Measurements from ENCODE around the gene CLRN2. TPM values are rescaled to one million over a fixed set of nuclear protein-coding genes. Genes with fewer than 3 reads are reported as not detected.

CLRN2 gene
- total RNA-seq, 1 donor from 2014 or later, result not detected

DNA sequence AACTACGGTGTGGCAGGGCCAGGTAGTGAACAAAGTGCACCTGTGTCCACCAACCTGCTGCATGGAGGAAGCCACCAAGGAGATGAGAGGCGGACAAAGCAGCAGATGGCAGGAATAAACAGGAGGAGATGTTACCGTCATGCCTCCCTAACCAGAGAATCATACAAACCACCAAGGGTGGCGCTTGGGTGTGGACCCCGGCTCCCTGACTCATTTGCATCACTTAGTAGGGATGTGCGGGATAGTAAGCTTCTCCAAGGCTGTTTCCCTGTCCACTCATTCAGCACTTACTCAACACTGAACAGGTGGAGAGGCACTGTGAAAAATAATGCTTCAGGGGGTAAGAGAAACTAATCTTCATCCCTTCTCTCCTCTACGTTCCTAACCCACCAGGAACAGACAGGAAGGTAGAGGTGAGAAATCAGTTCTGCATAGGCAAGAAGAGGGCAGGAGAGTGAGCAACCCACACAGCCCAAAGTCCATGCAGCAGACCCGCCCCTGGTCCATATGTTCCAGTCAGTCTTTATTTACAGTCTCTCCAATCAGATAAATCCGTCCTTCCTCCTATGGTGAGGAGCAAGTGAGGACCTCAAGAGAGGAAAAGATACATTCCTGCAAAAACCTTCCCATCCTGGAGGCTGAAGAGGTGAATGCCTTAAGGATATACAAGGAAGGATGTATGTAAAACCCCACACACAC is 37.0 kb upstream of the CLRN2 start:
- Mint-ChIP-seq H3K27me3 (ENCODE audit: low read depth, unreplicated experiment) (no peaks in the 10 kb centered on the region), H3K9me3 (ENCODE audit: unreplicated experiment) (no peaks in the 10 kb centered on the region), H3K36me3 (ENCODE audit: low read depth, unreplicated experiment) (peaks cover 6% of the 10 kb centered on the region), H3K4me1 (ENCODE audit: low read depth, unreplicated experiment) (no peaks in the 10 kb centered on the region), H3K4me3 (ENCODE audit: unreplicated experiment) (no peak overlapping the region), H3K27ac (ENCODE audit: unreplicated experiment) (no peak overlapping the region)
- Histone ChIP-seq H3K36me3 (ENCODE audit: insufficient read depth, low read length) (no peaks in the 10 kb centered on the region), H3K4me2 (ENCODE audit: low read length) (no peak overlapping the region), H3K27me3 (ENCODE audit: insufficient read depth, low read length) (no peaks in the 10 kb centered on the region), H4K20me1 (ENCODE audit: insufficient read depth, low read length) (no peaks in the 10 kb centered on the region), H3K27ac (ENCODE audit: low read depth, low read length) (no peak overlapping the region), H3K4me3 (ENCODE audit: insufficient read depth, low read depth, low read length) (no peak overlapping the region), H3K4me1 (ENCODE audit: insufficient read depth, low read length) (no peaks in the 10 kb centered on the region), H3K79me2 (ENCODE audit: insufficient read depth, low read length) (no peaks in the 10 kb centered on the region), H3K9ac (ENCODE audit: low read length) (no peak overlapping the region), H3K9me3 (ENCODE audit: insufficient read depth, low read depth, low read length) (peaks cover 7% of the 10 kb centered on the region), H2AFZ (ENCODE audit: low read depth, low read length) (no peak overlapping the region)
- FAIRE-seq (no peak), DNase-seq (ENCODE audit: low read depth) (no peak)
- TF ChIP-seq, protein P1, sequence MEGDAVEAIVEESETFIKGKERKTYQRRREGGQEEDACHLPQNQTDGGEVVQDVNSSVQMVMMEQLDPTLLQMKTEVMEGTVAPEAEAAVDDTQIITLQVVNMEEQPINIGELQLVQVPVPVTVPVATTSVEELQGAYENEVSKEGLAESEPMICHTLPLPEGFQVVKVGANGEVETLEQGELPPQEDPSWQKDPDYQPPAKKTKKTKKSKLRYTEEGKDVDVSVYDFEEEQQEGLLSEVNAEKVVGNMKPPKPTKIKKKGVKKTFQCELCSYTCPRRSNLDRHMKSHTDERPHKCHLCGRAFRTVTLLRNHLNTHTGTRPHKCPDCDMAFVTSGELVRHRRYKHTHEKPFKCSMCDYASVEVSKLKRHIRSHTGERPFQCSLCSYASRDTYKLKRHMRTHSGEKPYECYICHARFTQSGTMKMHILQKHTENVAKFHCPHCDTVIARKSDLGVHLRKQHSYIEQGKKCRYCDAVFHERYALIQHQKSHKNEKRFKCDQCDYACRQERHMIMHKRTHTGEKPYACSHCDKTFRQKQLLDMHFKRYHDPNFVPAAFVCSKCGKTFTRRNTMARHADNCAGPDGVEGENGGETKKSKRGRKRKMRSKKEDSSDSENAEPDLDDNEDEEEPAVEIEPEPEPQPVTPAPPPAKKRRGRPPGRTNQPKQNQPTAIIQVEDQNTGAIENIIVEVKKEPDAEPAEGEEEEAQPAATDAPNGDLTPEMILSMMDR (IDR thresholded peaks at IDR 0.05; ENCODE audit: insufficient read depth, low read depth, low read length), result no peak
- no peak for TF ChIP-seq EZH2 (IDR thresholded peaks at IDR 0.05; ENCODE audit: insufficient read depth, low read length)

DNA sequence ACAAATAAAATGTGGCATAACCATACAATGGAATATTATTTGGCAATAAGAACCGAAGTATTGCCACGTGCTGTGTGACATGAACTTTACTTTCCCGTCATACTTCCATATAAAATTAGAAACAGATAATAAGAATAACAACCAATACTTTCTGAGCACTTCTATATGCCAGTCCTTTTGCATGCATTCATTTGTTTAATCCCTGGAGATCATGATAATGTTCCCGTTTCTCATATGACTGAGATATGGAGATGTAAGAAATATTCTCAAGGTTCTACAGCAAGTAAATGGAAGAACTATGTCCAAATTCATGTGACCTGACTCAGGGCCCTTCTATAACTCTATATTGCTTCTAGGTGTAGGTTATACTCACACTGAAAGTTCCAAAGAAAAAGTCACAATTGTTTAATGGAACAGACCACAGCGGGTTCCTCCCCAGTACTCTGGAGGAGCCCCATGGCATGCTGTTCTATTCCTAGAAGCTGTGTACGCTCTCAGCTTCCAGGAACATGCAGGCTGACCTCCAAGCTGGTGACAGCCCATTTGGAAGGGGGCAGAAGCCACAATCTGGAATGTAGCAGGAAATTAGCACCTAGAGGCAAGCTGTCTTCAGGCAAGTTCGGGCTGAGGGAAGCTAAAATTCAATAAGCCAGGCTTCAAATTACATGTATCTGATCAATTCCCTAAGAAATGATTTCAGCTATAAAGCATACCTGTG is 34.6 kb upstream of the CLRN2 start:
- Mint-ChIP-seq H3K4me1 (ENCODE audit: low read depth, unreplicated experiment) (no peaks in the 10 kb centered on the region), H3K27ac (ENCODE audit: unreplicated experiment) (no peak overlapping the region), H3K4me3 (ENCODE audit: unreplicated experiment) (no peak overlapping the region), H3K27me3 (ENCODE audit: low read depth, unreplicated experiment) (no peaks in the 10 kb centered on the region), H3K9me3 (ENCODE audit: unreplicated experiment) (no peaks in the 10 kb centered on the region), H3K36me3 (ENCODE audit: low read depth, unreplicated experiment) (peaks cover 12% of the 10 kb centered on the region)
- no peaks in the 10 kb centered on the region for H4K20me1 ChIP-seq (ENCODE audit: insufficient read depth, low read length)
- H3K9ac ChIP-seq (ENCODE audit: low read length), result no peak overlapping the region
- no peak overlapping the region for H2AFZ ChIP-seq (ENCODE audit: low read depth, low read length)
- H3K27me3 ChIP-seq (ENCODE audit: insufficient read depth, low read length), result no peaks in the 10 kb centered on the region
- H3K36me3 ChIP-seq (ENCODE audit: insufficient read depth, low read length), result no peaks in the 10 kb centered on the region
- TF ChIP-seq EZH2 (IDR thresholded peaks at IDR 0.05; ENCODE audit: insufficient read depth, low read length), result no peak
- TF ChIP-seq, protein P1 (IDR thresholded peaks at IDR 0.05; ENCODE audit: insufficient read depth, low read depth, low read length), result no peak
- no peaks in the 10 kb centered on the region for H3K79me2 ChIP-seq (ENCODE audit: insufficient read depth, low read length)
- no peak overlapping the region for H3K4me3 ChIP-seq (ENCODE audit: insufficient read depth, low read depth, low read length)
- no peaks in the 10 kb centered on the region for H3K4me1 ChIP-seq (ENCODE audit: insufficient read depth, low read length)
- FAIRE-seq (no peak), DNase-seq (ENCODE audit: low read depth) (no peak)
- H3K27ac ChIP-seq (ENCODE audit: low read depth, low read length), result no peak overlapping the region
- H3K9me3 ChIP-seq (ENCODE audit: insufficient read depth, low read depth, low read length), result peaks cover 9% of the 10 kb centered on the region
- H3K4me2 ChIP-seq (ENCODE audit: low read length), result no peak overlapping the region

DNA sequence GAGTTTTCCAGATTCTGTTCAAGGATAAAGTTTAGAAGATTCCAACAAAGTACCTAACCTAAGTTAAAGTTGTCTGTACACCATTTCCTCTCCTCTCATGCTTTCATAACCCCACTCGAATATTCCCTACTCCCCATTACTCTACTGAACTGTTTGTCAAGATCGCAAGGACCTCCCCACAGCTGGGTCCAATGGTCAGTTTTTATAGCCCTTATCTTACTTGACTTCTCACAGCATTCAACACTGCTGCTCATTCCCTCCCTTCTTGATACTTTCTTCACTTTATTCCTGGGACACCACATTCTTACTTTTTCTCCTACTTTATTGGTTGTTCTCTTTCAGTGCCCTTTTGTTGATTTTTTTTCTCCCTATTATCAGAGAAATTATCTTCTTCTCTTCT is 34.0 kb upstream of the CLRN2 start:
- H3K4me1 Mint-ChIP-seq (ENCODE audit: low read depth, unreplicated experiment), result no peaks in the 10 kb centered on the region
- DNase-seq (ENCODE audit: low read depth), result no peak
- Histone ChIP-seq H3K27ac (ENCODE audit: low read depth, low read length) (no peak overlapping the region), H3K9me3 (ENCODE audit: insufficient read depth, low read depth, low read length) (peaks cover 9% of the 10 kb centered on the region), H3K4me3 (ENCODE audit: insufficient read depth, low read depth, low read length) (no peak overlapping the region), H3K79me2 (ENCODE audit: insufficient read depth, low read length) (no peaks in the 10 kb centered on the region), H3K36me3 (ENCODE audit: insufficient read depth, low read length) (no peaks in the 10 kb centered on the region), H3K27me3 (ENCODE audit: insufficient read depth, low read length) (no peaks in the 10 kb centered on the region), H4K20me1 (ENCODE audit: insufficient read depth, low read length) (no peaks in the 10 kb centered on the region), H3K4me2 (ENCODE audit: low read length) (no peak overlapping the region), H2AFZ (ENCODE audit: low read depth, low read length) (no peak overlapping the region), H3K4me1 (ENCODE audit: insufficient read depth, low read length) (no peaks in the 10 kb centered on the region), H3K9ac (ENCODE audit: low read length) (no peak overlapping the region)
- no peaks in the 10 kb centered on the region for H3K9me3 Mint-ChIP-seq (ENCODE audit: unreplicated experiment)
- no peak overlapping the region for H3K4me3 Mint-ChIP-seq (ENCODE audit: unreplicated experiment)
- peaks cover 12% of the 10 kb centered on the region for H3K36me3 Mint-ChIP-seq (ENCODE audit: low read depth, unreplicated experiment)
- FAIRE-seq, result no peak
- TF ChIP-seq EZH2 (IDR thresholded peaks at IDR 0.05; ENCODE audit: insufficient read depth, low read length), result no peak
- TF ChIP-seq, protein P1 (IDR thresholded peaks at IDR 0.05; ENCODE audit: insufficient read depth, low read depth, low read length), result no peak
- H3K27ac Mint-ChIP-seq (ENCODE audit: unreplicated experiment), result no peak overlapping the region
- no peaks in the 10 kb centered on the region for H3K27me3 Mint-ChIP-seq (ENCODE audit: low read depth, unreplicated experiment)
